ENCODE measurements around the gene GPAT3. TPM values are rescaled to one million over a fixed set of nuclear protein-coding genes. Genes with fewer than 3 reads are reported as not detected.

Gene GPAT3
- total and polyA plus RNA-seq, 2 of the 8 experiments (the other 6 are each of a cell fraction or from before 2014, with no cell fraction given): 0.23 to 2.0 TPM

DNA sequence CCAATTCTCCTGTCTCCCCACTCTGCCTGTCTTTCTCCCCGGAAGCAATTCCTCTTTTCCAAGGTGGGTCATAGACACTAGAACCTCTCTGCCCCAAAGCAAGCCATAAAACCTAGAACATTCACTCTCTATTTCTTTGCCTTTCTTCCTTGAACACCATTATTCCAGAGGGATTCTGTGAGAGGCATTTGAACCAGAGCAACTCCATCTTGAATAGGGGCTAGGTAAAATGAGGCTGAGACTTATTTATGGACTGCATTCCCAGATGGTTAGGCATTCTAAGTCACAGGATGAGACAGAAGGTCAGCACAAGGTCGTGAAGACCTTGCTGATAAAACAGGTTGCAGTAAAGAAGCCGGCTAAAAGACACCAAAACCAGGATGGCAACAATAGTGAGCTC lies 13.7 kb upstream of the GPAT3 start:
- no peak overlapping the region for H3K18ac ChIP-seq (ENCODE audit: extremely low read depth, low read length)
- H3K23ac ChIP-seq (ENCODE audit: insufficient read length): no peak overlapping the region
- no peak overlapping the region for H3K14ac ChIP-seq (ENCODE audit: insufficient read length)
- ChIA-PET POLR2A (ENCODE audit: partially characterized antibody) (interaction anchor here (0.7 kb wide), 1 partner anchor 49 kb away, joined by 3 read pairs; no protein-coding TSS in a partner anchor), CTCF (ENCODE audit: partially characterized antibody) (interaction anchor here (3.2 kb wide), 1 partner anchor 13 kb away, joined by 15 read pairs; no protein-coding TSS in a partner anchor)
- no peaks in the 10 kb centered on the region for H3K27me3 ChIP-seq (replicated peaks in 1 of 4; ENCODE audit: control insufficient read depth in 3 of 4, extremely low read depth in 1 of 4, insufficient read depth in 3 of 4, low read length in 3 of 4)
- H3K56ac ChIP-seq (replicated peaks; ENCODE audit: insufficient read length, low read depth, low read length): no peak overlapping the region
- H2BK15ac ChIP-seq (ENCODE audit: low read length): no peak overlapping the region
- no peak overlapping the region for H2BK20ac ChIP-seq (ENCODE audit: low read length)
- no peak overlapping the region for H3K4me3 ChIP-seq (ENCODE audit: extremely low read depth in 1 of 4, insufficient read depth in 2 of 4, low read depth in 3 of 4, low read length in 4 of 4)
- H3K36me3 ChIP-seq (ENCODE audit: control insufficient read depth in 2 of 4, insufficient read depth in 4 of 4, low read length in 3 of 4): no peaks in the 10 kb centered on the region; a peak in 1 of 8 replicates
- no peak overlapping the region for H2BK5ac ChIP-seq (ENCODE audit: low read depth, low read length)
- no peak overlapping the region for H2BK120ac ChIP-seq (replicated peaks; ENCODE audit: low read depth, low read length)
- DNase-seq (ENCODE audit: low read depth in 1 of 2, low spot score in 2 of 2) (no peak), FAIRE-seq (no peak)
- H3K79me1 ChIP-seq (ENCODE audit: low read depth, low read length): no peaks in the 10 kb centered on the region
- 90% methylated on average over 3 of the region's 3 CpGs; no CpG with 5 or more reads in 1 of the 2 experiments for WGBS, 2 experiments (ENCODE audit: extremely low coverage in 1 of 2, insufficient coverage in 1 of 2, insufficient read length in 1 of 2, insufficient replicate concordance in 2 of 2, low coverage in 1 of 2, low lambda C conversion rate in 2 of 2, missing lambda C conversion rate in 1 of 2)
- H3K4me2 ChIP-seq (ENCODE audit: insufficient read depth in 1 of 2, low read depth in 2 of 2, low read length in 2 of 2): no peak overlapping the region
- no peaks in the 10 kb centered on the region for H3K23me2 ChIP-seq (ENCODE audit: low read depth, low read length)
- no peak overlapping the region for H4K8ac ChIP-seq (ENCODE audit: extremely low read depth, insufficient read depth, low read length)
- H4K5ac ChIP-seq (ENCODE audit: insufficient read length, low read depth, low read length): no peak overlapping the region
- H2AK5ac ChIP-seq (ENCODE audit: low read depth, low read length): no peak overlapping the region
- H4K91ac ChIP-seq (replicated peaks; ENCODE audit: insufficient read length, low read length): no peak overlapping the region
- no peak overlapping the region for H3K9ac ChIP-seq (replicated peaks in 1 of 4; ENCODE audit: extremely low read depth in 1 of 4, low read depth in 3 of 4, low read length in 3 of 4)
- peaks cover 0 to 5% of the 10 kb centered on the region in 2 experiments; a peak in 1 of 4 replicates for H3K9me3 ChIP-seq (ENCODE audit: insufficient read depth in 2 of 2, low read depth in 1 of 2, low read length in 1 of 2)
- H3K27ac ChIP-seq (ENCODE audit: low read depth, low read length): no peak overlapping the region
- H3K4me1 ChIP-seq (replicated peaks in 1 of 4; ENCODE audit: control insufficient read depth in 3 of 4, insufficient read depth in 4 of 4, low read length in 3 of 4): no peaks in the 10 kb centered on the region
- H2BK12ac ChIP-seq (ENCODE audit: low read depth, low read length): no peak overlapping the region
- H3K4ac ChIP-seq (replicated peaks; ENCODE audit: insufficient read length, low read depth, low read length): no peak overlapping the region
- H4K20me1 ChIP-seq (replicated peaks in 1 of 2; ENCODE audit: control insufficient read depth in 1 of 2, insufficient read depth in 2 of 2, low read length in 2 of 2): no peaks in the 10 kb centered on the region
- H2AFZ ChIP-seq (ENCODE audit: low read length): no peak overlapping the region
- no peaks in the 10 kb centered on the region for H3K79me2 ChIP-seq (ENCODE audit: control insufficient read depth in 1 of 2, insufficient read depth in 2 of 2, low read length in 2 of 2)
- no peak for TF ChIP-seq BRCA1 (IDR thresholded peaks at IDR 0.05; ENCODE audit: low read depth, low read length)
- no peak for TF ChIP-seq ZNF274 (IDR thresholded peaks at IDR 0.05; ENCODE audit: borderline replicate concordance, extremely low read depth, low read length)
- no peak for TF ChIP-seq POLR2AphosphoS5 (IDR thresholded peaks at IDR 0.05; ENCODE audit: low read depth, low read length)
- TF ChIP-seq CHD1 (IDR thresholded peaks at IDR 0.05; ENCODE audit: low read depth, low read length): no peak
- TF ChIP-seq CTCF (IDR thresholded peaks at IDR 0.05; ENCODE audit: control extremely low read depth in 1 of 3, insufficient read depth in 1 of 3, low read depth in 1 of 3, low read length in 3 of 3): no peak
- no peak for TF ChIP-seq EGR1 (IDR thresholded peaks at IDR 0.05; ENCODE audit: borderline replicate concordance, low read depth, low read length)
- no peak for TF ChIP-seq MAFK (IDR thresholded peaks at IDR 0.05; ENCODE audit: low read depth, low read length)
- TF ChIP-seq, protein P1, sequence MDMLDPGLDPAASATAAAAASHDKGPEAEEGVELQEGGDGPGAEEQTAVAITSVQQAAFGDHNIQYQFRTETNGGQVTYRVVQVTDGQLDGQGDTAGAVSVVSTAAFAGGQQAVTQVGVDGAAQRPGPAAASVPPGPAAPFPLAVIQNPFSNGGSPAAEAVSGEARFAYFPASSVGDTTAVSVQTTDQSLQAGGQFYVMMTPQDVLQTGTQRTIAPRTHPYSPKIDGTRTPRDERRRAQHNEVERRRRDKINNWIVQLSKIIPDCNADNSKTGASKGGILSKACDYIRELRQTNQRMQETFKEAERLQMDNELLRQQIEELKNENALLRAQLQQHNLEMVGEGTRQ (IDR thresholded peaks at IDR 0.05; ENCODE audit: low read length): no peak

All from H1 (cell line).